AG09309 (cell line): ENCODE data around the gene CENPA.
"Not testable (repeated sequence)": the region's sequence is repeated elsewhere in the genome, so short reads cannot be mapped to it uniquely, and the experiment has no call there.

ENCODE experiments used
- DNase-seq: peaks from one replicate; pipeline ENCODE4 v3.0.0-alpha.2; 2010; ENCODE audit warnings: low read depth
- H3K4me3 ChIP-seq: 2 replicates; pipeline ENCODE4 v1.5.1; 2011; ENCODE audit warnings: mild to moderate bottlenecking, low read depth, low read length, moderate library complexity; ENCODE audit not compliant: control insufficient read depth
- CTCF ChIP-seq: IDR thresholded peaks from 2 replicates; pipeline ENCODE4 v1.5.1; 2011; ENCODE audit warnings: mild to moderate bottlenecking, low read depth, low read length, inconsistent platforms; ENCODE audit not compliant: insufficient read depth, control insufficient read depth; ENCODE audit errors: missing control alignments

CENPA gene

DNA sequence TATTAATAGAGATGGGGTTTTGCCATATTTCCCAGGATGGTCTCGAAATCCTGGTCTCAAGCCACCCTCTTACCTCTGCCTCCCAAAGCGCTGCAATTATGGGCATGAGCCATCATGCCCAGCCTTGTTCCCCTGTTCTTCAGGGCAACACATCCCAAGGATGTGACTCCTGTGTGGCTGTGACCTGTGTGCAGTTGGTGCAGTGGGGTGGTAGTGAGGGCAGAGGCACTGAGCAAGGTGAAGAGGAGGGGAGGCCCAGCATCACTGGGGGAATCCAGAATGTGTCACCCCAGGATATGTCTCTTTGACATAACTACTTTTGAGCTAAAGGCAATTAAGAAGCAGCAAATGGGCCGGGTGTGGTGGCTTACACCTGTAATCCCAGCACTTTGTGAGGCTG is 23.4 kb downstream of the CENPA start:
- no peak for DNase-seq
- no peak for TF ChIP-seq CTCF
- no peak overlapping the region for H3K4me3 ChIP-seq

DNA sequence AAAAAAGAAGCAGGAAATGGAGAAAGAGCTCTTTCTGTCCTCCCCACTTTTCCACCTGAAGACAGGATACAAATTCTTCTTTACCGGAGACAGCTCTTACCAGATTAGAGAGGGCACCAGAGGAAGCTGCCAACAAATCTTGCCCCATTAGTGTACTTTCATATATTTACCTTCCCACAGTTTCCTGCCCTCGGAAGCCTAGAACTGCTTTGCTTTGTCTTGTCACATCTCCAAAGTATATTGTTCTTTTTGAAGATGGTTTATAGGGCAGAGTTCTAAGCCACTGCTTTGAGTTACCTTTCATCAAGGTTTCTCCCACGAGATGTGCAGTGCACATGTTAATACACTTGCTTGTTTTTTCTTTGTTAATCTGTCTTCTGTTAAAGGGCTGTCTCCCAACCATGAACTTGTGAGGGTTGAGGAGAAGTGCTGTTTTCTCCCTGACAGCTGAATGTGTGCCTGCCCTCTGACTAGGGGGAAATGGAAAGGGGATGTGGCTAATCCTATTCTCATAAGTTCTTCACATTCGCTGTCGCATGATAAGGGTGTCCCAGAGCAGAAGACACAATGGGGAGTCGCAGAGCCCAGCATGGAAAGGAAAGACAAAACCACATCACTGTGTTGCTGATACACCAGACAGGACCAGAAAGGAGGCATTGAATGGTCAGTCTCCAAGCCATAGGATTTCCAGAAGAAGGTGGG is 24.2 kb downstream of the CENPA start:
- no peak for DNase-seq
- no peak overlapping the region for H3K4me3 ChIP-seq
- TF ChIP-seq CTCF = no peak

GRCh38 chr2:26811261-26811660 is 25.4 kb downstream of the CENPA start:
- no peak for TF ChIP-seq CTCF
- H3K4me3 ChIP-seq = no peak overlapping the region
- no peak for DNase-seq

DNA sequence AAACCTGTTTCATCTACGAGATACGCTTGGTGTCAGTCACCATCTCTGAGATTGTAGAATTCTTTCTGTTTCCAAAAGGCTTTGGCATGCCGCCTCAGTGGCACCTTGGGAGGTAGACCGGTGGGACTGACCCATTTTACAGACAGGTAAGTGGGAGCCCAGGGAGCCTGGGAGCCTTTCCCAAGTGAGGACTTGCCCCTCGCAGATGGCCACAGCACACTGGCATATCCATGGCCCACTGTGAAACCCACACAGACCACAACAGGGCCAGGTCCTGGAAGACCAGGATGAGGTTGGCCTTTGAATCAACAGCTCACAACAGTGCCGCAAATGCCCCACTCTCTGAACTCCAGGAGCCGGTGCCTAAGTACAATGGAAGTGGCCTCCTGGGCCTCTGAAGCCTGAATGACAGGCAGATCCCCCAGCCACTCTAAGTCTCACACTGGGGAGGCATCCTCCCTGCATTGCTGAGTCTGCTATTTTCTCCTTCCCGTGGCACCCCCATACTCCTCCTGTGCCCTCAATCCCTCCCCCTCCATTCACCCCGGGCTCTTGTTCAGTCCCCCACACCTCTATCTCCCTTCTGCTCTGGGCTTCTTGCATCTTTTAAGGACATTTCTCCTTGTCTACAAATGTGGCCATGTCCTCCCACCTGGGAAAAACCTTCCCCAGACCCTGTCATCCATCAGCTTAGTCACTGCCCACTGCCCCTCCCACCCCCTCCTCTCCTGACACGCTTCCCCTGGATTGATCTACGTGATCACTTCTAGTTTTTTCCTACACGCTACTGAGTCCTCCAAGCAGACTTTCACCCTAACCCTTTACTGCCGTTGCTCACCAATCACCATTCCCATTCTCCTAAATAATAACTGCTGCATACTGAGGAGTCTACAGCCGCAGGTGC is 26.2 kb downstream of the CENPA start:
- no peak for DNase-seq
- no peak overlapping the region for H3K4me3 ChIP-seq
- no peak for TF ChIP-seq CTCF

DNA sequence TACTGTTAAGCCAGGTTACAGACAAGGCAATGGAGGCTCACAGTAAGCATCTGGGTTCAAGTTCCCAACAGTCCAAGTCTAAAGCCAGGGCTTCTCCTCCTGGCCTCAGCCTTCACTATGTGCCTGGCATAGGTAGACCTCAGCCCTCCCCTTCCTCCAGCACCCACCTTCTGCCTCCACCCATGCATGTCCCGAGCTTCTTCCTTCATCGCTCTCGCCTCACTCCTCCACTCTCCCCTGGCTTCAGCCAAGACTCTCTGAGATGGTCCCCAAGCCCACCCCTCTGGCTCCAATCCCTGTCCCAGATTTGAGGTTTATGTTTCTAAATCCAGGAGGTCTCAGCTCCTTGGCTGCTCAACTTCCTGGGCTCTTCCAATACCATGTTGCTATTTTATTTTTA is 26.9 kb downstream of the CENPA start:
- TF ChIP-seq CTCF = no peak
- no peak for DNase-seq
- H3K4me3 ChIP-seq = no peak overlapping the region

- DNase-seq, H3K4me3 ChIP-seq: not testable (repeated sequence)
Observed at GRCh38 chr2:26814072-26814765, 28.4 kb downstream of the CENPA start.
